ENCODE data around the gene NOL9. TPM values are rescaled to one million over a fixed set of nuclear protein-coding genes. Genes with fewer than 3 reads are reported as not detected.

The NOL9 gene
- polyA plus RNA-seq, 3 donors: 3.7 to 11.5 (median 7.6) TPM

DNA sequence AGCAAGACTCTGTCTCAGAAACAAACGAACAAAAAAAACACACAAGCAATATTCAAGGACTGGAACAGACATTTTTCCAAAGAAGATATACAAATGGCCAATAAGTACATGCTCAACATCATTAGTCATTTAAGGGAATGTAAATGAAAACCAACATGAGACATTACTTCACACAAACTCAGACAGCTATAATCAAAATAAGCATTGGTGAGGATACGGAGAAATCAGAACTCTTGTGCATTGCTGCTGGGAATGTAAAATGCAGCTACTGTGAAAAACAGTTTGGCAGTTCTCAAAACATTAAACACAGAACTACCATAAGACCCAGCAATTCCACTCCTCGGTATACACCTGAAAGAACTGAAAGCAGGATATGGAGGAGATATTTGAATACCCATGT is 15.4 kb downstream of the NOL9 start:
- peak overlapping the region in 1 of 7 donors; percentile 10 for H3K27ac Mint-ChIP-seq
- no peaks in the 10 kb centered on the region for H3K9me3 ChIP-seq (replicated peaks in 1 of 2; ENCODE audit: control insufficient read depth in 1 of 2, insufficient read depth in 1 of 2, low read length in 2 of 2)
- DNase-seq: no peak
- H3K36me3 Mint-ChIP-seq: peaks cover 45 to 75% of the 10 kb centered on the region in 2 donors
- peaks cover 0 to 2% (median 0%) of the 10 kb centered on the region in 3 donors for H3K27me3 Mint-ChIP-seq (ENCODE audit: low read depth in 3 of 3)
- H3K4me3 Mint-ChIP-seq: no peak overlapping the region
- no peak overlapping the region for H2AFZ ChIP-seq (ENCODE audit: insufficient read depth, low read depth, low read length, poor library complexity, severe bottlenecking)
- H3K79me2 ChIP-seq (ENCODE audit: insufficient read depth, low read length): no peaks in the 10 kb centered on the region
- no peaks in the 10 kb centered on the region for H3K9me3 Mint-ChIP-seq
- H4K20me1 ChIP-seq (ENCODE audit: insufficient read depth, low read length): no peaks in the 10 kb centered on the region
- no peak overlapping the region for H3K4me3 ChIP-seq (replicated peaks in 1 of 3; ENCODE audit: low read depth in 2 of 3, low read length in 3 of 3)
- no CpG with 5 or more reads among the region's 3 CpGs for WGBS (ENCODE audit: insufficient coverage)
- intact Hi-C loops (cut with micrococcal nuclease): no loop called here
- H3K4me2 ChIP-seq (replicated peaks; ENCODE audit: extremely low read depth, low read length, poor library complexity, severe bottlenecking): no peak overlapping the region
- peaks cover 28 to 67% of the 10 kb centered on the region in 2 donors for H3K36me3 ChIP-seq (replicated peaks in 1 of 2; ENCODE audit: control insufficient read depth in 1 of 2, insufficient read depth in 2 of 2, low read length in 2 of 2)
- no peak overlapping the region for H3K27ac ChIP-seq (ENCODE audit: low read depth in 1 of 2, low read length in 2 of 2)
- no peaks in the 10 kb centered on the region for H3K27me3 ChIP-seq (ENCODE audit: control insufficient read depth in 2 of 2, insufficient read depth in 2 of 2, low read length in 2 of 2)
- H3K9ac ChIP-seq (ENCODE audit: insufficient read depth, low read length, poor library complexity, severe bottlenecking): no peak overlapping the region
- TF ChIP-seq, protein P1, sequence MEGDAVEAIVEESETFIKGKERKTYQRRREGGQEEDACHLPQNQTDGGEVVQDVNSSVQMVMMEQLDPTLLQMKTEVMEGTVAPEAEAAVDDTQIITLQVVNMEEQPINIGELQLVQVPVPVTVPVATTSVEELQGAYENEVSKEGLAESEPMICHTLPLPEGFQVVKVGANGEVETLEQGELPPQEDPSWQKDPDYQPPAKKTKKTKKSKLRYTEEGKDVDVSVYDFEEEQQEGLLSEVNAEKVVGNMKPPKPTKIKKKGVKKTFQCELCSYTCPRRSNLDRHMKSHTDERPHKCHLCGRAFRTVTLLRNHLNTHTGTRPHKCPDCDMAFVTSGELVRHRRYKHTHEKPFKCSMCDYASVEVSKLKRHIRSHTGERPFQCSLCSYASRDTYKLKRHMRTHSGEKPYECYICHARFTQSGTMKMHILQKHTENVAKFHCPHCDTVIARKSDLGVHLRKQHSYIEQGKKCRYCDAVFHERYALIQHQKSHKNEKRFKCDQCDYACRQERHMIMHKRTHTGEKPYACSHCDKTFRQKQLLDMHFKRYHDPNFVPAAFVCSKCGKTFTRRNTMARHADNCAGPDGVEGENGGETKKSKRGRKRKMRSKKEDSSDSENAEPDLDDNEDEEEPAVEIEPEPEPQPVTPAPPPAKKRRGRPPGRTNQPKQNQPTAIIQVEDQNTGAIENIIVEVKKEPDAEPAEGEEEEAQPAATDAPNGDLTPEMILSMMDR (IDR thresholded peaks at IDR 0.05): no peak
- H3K4me1 Mint-ChIP-seq: peaks cover 4% of the 10 kb centered on the region
- H3K4me1 ChIP-seq (ENCODE audit: control insufficient read depth in 1 of 2, insufficient read depth in 2 of 2, low read length in 2 of 2): peaks cover 0 to 4% of the 10 kb centered on the region in 2 donors

DNA sequence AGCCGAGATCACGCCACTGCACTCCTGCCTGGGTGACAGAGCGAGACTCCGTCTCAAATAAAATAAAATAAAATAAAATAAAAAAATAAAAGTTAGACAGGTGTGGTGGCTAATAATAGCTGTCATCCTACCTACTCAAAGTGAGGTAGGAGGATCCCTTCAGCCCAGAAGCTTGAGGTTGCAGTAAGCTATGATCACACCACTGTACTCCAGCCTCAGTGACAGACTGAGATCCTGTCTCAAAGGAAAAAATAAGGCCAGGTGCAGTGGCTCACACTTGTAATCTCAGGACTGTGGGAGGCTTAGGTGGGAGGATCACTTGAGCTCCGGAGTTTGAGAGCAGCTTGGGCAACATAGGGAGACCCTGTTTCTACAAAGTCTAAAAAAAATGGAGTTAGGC is 18.0 kb downstream of the NOL9 start:
- no peaks in the 10 kb centered on the region for H3K79me2 ChIP-seq (ENCODE audit: insufficient read depth, low read length)
- H3K9me3 Mint-ChIP-seq: no peaks in the 10 kb centered on the region
- peaks cover 4% of the 10 kb centered on the region for H3K4me1 Mint-ChIP-seq
- no peak overlapping the region for H3K4me3 ChIP-seq (replicated peaks in 1 of 3; ENCODE audit: low read depth in 2 of 3, low read length in 3 of 3)
- H3K9me3 ChIP-seq (replicated peaks in 1 of 2; ENCODE audit: control insufficient read depth in 1 of 2, insufficient read depth in 1 of 2, low read length in 2 of 2): no peaks in the 10 kb centered on the region
- peaks cover 0 to 4% of the 10 kb centered on the region in 2 donors for H3K4me1 ChIP-seq (ENCODE audit: control insufficient read depth in 1 of 2, insufficient read depth in 2 of 2, low read length in 2 of 2)
- H3K27ac ChIP-seq (ENCODE audit: low read depth in 1 of 2, low read length in 2 of 2): no peak overlapping the region
- TF ChIP-seq, protein P1 (IDR thresholded peaks at IDR 0.05): no peak
- H2AFZ ChIP-seq (ENCODE audit: insufficient read depth, low read depth, low read length, poor library complexity, severe bottlenecking): no peak overlapping the region
- no peak overlapping the region for H3K4me2 ChIP-seq (replicated peaks; ENCODE audit: extremely low read depth, low read length, poor library complexity, severe bottlenecking)
- no peak overlapping the region for H3K9ac ChIP-seq (ENCODE audit: insufficient read depth, low read length, poor library complexity, severe bottlenecking)
- H4K20me1 ChIP-seq (ENCODE audit: insufficient read depth, low read length): no peaks in the 10 kb centered on the region
- no peak for DNase-seq
- peak overlapping the region in 1 of 7 donors; percentile 54 for H3K27ac Mint-ChIP-seq
- H3K27me3 Mint-ChIP-seq (ENCODE audit: low read depth in 3 of 3): peaks cover 0 to 2% (median 0%) of the 10 kb centered on the region in 3 donors
- H3K4me3 Mint-ChIP-seq: no peak overlapping the region
- intact Hi-C loops (cut with micrococcal nuclease): no loop called here
- H3K36me3 ChIP-seq (replicated peaks in 1 of 2; ENCODE audit: control insufficient read depth in 1 of 2, insufficient read depth in 2 of 2, low read length in 2 of 2): peaks cover 36 to 73% of the 10 kb centered on the region in 2 donors
- H3K36me3 Mint-ChIP-seq: peaks cover 52 to 72% of the 10 kb centered on the region in 2 donors
- H3K27me3 ChIP-seq (ENCODE audit: control insufficient read depth in 2 of 2, insufficient read depth in 2 of 2, low read length in 2 of 2): no peaks in the 10 kb centered on the region
- WGBS (ENCODE audit: insufficient coverage): no CpG with 5 or more reads among the region's 5 CpGs

All from CD14-positive monocyte (primary cell).